GM23248 (cell line): ENCODE measurements around the gene SEPTIN6.

Experiments used
- EZH2 ChIP-seq: fragments of 200-600 bp; sonication (generic); IDR thresholded peaks from 2 replicates; pipeline ENCODE4 v1.6.1; 2018; ENCODE audit warnings: antibody characterized with exemption, mild to moderate bottlenecking; ENCODE audit not compliant: insufficient read depth, poor library complexity, severe bottlenecking
- EZH2phosphoT487 ChIP-seq: fragments of 200-600 bp; sonication (generic); IDR thresholded peaks from 2 replicates; pipeline ENCODE4 v1.6.1; 2018; ENCODE audit warnings: antibody characterized with exemption, moderate library complexity, mild to moderate bottlenecking, low read depth; ENCODE audit not compliant: insufficient read depth

DNA sequence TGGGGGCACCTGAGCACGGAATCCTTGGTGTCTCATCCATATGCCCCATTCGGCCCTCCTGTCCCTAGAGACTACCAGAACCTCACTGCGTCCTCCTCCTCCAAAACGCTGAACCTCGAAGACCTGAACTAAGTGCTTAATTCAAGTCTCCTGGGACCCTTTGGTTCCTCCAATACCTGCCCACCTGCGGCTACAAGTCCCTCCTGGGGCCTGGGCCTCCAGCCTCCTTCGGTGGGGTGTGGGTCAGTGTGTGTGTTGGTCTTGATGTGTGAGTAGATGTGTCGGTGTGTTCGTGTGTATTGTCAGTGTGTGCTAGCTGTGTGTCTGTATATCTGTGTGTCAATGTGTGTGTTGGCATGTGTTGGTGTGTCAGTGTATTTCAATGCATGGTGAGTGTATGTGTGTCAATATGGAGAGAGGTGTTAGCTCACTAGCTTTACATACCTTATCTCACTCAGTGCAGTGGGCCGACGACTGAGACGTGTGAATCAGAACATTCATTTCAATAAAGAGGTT, 2.6 kb upstream of the SEPTIN6 start:
- TF ChIP-seq EZH2 (no peak), EZH2phosphoT487 (no peak)
